HG02642 (cell line): Measurements from ENCODE around the gene PLAA.
A peak's percentile ranks its signal among the peaks of the same experiment; 100 is the strongest.
"Not testable (repeated sequence)": the region's sequence is repeated elsewhere in the genome, so short reads cannot be mapped to it uniquely, and the experiment has no call there.

Source experiments
- ATAC-seq: cut with Tn5 transposase; IDR thresholded peaks from one replicate; pipeline ENCODE4 v1.9.1; 2021; ENCODE audit warnings: mild to moderate bottlenecking; ENCODE audit not compliant: unreplicated experiment, poor library complexity

The PLAA gene

DNA sequence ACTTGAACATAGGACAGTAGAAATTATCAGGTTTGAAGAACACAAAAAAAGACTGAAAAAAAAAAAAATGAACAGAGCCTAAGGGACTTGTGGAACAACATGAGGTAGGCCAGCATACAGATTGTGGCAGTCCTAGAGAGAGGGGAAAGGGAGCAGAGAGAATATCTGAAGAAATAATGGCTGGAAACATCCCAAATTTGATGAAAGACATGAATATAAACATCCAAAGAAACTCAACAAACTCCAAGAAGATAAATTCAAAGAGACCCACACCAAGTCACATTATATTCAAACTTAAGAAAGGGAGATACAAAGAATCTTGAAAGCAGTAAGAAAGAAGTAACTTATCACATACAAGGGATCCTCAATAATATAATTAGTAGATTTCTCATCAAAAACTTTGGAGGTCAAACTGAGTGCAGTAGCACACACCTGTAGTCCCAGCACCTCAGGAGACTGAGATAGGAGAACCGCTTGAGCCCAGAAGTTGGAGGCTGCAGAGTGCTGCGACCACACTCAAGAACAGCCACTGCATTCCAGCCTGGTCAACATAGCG lies 9.1 kb downstream of the PLAA start:
- no peak for ATAC-seq

DNA sequence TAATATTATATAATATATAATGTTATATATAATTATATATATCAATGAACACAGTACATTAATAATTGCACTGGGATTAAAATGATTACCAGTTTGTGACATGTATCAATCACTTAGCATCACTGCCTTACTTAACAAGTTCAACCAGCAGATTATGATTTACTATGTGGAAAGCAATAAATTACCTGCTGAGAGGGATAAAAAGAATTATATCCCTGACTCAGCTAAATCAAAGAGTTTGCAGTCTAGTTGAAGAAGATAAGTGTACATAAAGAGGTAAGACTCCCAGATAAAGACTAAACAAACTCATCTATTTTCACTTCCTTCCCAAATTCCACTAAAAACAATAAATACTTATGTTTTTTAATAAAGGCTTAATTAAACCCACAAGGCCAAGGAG lies 11.2 kb downstream of the PLAA start:
- no peak for ATAC-seq

DNA sequence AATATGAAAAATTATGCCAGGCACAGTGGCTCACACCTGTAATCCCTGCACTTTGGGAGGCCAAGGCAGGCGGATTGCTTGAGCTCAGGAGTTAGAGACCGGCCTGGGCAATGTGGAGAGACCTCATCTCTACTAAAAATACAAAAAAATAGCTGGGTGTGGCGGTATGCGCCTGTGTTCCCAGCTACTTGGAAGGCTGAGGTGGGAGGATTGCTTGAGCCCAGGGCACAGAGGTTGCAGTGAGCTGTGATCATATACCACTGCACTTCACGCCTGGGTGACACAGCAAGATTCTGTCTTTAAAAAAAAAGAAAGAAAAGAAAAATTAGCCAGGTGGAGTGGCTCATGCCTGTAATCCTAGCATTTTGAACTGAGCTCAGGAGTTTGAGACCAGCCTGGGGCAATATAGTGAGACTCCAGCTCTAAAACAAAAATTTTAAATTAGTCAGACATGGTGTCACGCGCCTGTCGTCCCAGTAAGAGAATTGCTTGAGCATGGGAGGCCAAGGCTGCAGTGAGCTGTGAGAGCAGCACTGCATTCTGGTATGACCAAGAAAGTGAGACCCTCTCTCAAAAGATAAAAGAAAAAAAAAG lies 18.0 kb downstream of the PLAA start:
- ATAC-seq: no peak

DNA sequence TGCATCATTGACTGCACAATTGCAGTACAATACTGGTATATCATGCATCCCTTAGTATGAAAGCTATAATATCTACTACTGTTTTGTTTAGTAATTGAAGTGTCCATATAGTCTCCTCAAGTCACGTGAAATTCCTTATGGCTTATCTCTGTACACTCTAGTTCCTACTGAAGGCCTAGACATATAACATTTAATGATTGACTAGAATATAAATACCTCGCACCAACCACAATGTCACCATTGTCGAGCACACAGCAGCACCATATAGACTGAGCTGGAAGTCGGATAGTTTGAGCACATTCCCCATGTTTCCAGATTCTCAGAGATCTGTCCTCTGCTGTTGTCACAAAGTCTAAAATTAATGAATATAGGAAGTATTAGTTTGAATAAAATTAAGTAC lies 21.4 kb downstream of the PLAA start:
- ATAC-seq: no peak

GRCh38 chr9:26919698-26920097 lies 27.3 kb downstream of the PLAA start:
- ATAC-seq: no peak

DNA sequence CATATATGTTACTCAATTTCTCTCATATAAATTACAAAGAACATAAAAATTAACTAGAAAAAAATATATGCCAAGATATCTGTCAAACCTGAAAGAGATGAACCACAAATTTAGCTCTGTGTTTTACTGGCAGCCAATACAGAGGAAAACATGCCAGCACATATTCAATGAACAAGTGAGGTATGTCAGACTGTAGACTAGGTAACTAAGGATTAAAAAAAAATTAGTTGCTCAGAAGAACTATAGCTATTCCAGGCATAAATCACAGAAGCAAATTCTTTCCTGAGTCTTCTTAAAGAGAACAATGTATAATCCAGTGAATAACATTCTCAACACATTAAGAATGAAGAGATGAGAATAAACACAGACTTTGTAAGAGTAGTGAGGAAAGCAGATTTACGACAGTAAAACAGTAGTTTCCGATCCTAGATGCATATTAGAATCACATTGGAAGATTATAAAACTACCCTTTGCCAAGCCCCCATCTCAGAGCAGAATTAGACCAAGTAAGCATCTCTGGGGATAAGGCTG lies 33.8 kb downstream of the PLAA start:
- ATAC-seq: no peak

- ATAC-seq: no peak
These were observed 42.4 kb downstream of the PLAA start for GRCh38 chr9:26904671-26905070.

GRCh38 chr9:26904070-26904469 lies 43.0 kb downstream of the PLAA start:
- no peak for ATAC-seq

GRCh38 chr9:26893030-26893676 lies 53.9 kb downstream of the PLAA start:
- ATAC-seq: no peak

DNA sequence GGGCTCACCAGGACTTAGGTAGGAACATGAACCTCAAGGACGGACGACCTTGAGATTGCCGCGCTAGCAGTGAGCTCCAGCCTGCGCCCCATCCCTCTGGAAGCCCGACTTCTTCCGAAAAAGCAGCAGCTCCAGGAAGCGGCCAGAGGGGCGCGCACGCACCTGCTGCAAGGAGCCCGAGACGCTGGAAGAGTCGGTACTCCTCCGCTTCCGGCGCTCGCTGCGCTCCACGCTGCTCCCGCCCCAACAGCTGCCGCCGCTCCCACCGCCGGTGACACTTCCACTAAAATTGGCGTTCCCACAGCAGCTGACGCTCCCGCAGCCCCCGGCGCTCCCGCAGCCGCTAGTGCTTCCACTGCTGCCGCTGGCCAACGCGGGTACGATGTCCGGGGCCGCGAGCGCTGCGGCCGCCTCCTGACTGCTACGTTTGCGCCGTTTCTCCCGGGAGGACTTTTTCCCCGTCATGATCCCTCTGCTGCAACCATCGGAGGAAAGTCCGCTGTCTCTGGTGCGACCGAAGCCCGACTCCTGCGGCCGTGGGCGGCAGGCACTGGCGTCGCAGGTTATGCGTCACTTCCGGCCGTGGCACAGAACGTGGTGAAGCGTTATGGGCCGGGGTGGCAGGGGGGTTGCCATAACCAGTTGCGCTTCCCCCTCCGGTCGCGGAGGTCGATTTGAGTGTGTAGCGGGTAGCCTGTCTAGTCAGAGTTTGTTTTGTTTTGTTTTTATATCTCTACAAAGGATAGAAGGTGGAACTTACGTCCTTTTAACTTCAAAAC lies 54.6 kb downstream of the PLAA start, which contains the start of gene CAAP1:
Gene CAAP1 (minus strand): TSS at position 552 of the 779 bp plus-strand sequence. CDS start 87 bp downstream, at position 465.
- ATAC-seq: peak; percentile 95

DNA sequence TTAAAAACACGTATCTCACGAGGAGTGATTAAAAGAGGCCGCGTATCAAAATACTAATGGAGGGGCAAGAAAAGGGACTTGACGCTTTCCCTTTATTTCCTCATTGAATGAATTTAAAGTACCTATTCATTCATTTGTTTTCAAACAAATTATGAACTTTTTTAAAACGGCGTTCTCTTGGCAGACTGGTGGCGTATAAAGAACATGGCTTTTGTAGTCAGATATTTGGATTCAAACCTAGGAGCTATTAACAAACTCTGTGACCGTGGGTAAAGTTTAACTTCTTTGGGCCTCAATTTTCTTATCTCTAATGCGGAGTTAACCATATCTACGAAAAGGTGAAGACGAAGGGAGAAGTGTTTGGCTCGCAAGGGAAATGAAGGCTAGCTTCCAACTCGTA lies 55.3 kb downstream of the PLAA start:
- ATAC-seq: no peak

DNA sequence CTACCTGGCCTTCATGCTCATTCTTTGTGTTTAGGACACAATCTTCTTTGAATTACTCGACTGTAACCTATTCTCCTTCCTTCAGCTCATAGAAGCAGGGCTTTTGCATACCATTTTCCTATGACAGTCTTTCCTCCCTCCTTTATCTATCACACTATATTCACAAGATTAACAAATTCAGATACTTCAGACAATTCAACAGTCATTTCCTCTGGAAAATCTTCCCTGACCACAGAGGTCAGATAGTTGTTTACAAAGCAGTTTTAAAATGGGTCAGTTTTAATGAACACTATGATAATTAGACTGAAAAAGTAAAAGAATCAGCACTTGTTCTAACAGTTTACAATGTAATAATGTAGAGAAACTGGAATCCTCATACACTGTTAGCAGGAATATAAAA lies 58.8 kb downstream of the PLAA start:
- no peak for ATAC-seq

GRCh38 chr9:26882154-26882553 lies 64.9 kb downstream of the PLAA start:
- no peak for ATAC-seq

DNA sequence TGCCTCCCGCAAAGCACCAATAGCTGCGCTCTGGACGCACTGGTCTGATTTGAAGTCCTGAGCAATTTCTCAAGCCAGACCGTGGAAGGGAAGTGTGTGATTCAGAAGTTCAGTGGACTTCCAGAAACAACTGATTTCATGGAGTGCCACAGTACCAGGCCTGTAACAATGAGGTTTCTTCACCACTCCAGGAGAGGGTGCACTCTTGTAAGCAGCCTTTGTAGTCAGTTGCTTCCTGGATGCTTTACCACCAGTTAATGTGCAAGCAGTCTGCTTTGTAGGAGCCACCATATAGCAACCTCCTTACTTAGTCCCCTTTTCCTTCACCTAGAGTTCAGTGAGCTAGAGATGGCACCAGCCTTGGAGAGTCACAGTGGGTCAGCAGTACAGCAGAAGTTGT lies 66.8 kb downstream of the PLAA start:
- ATAC-seq: no peak

- not testable (repeated sequence) for ATAC-seq
These were observed 71.9 kb downstream of the PLAA start for GRCh38 chr9:26875155-26875554.

DNA sequence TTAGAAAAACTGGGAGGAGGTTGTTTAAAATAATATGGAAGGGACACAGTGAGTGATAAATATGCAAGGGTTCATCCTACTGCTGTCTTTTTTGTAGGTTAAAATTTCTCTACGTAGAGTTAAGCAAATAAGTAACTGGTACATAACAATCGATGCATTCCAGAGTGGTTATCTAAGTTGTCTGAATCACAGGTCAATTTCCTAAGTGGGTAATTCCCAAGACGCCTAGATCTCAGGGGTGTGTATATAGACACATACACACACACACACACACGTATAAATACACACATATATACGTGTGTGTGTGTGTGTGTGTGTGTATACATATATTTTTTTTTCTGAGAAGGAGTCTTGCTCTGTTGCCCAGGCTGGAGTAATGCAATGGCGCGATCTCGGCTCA lies 76.8 kb downstream of the PLAA start:
- no peak for ATAC-seq

GRCh38 chr9:26863074-26863473 lies 84.0 kb downstream of the PLAA start:
- no peak for ATAC-seq

- peak; percentile 81 for ATAC-seq
These were observed 90.5 kb downstream of the PLAA start for GRCh38 chr9:26856413-26857032.
